ENCODE data around the gene GAS7.

- TF ChIP-seq POLR2A (IDR thresholded peaks at IDR 0.05) = no peak
- TF ChIP-seq CTCF (IDR thresholded peaks at IDR 0.05) = no peak
These were observed 310.9 kb downstream of the GAS7 start for GRCh38 chr17:9887508-9887907.
